Measurements from ENCODE around the gene ACIN1. TPM values are rescaled to one million over a fixed set of nuclear protein-coding genes. Genes with fewer than 3 reads are reported as not detected.

Gene ACIN1
- total and polyA plus RNA-seq, 2 of the 8 experiments (the other 6 are each of a cell fraction or from before 2014, with no cell fraction given) = 132 to 233 TPM

GRCh38 chr14:23090254-23090636, 4.7 kb downstream of the ACIN1 start:
- Histone ChIP-seq H3K36me3 (ENCODE audit: control insufficient read depth in 2 of 4, insufficient read depth in 4 of 4, low read length in 3 of 4) (peaks cover 27 to 76% (median 56%) of the 10 kb centered on the region in 4 experiments), H2BK12ac (ENCODE audit: low read depth, low read length) (no peak overlapping the region), H3K14ac (ENCODE audit: insufficient read length) (no peak overlapping the region), H3K79me1 (ENCODE audit: low read depth, low read length) (peaks cover 2% of the 10 kb centered on the region; the same call in 1 of the 2 replicates), H3K23me2 (ENCODE audit: low read depth, low read length) (peaks cover 5% of the 10 kb centered on the region; the same call in 1 of the 2 replicates), H3K4me2 (ENCODE audit: insufficient read depth in 1 of 2, low read depth in 2 of 2, low read length in 2 of 2) (no peak overlapping the region), H4K20me1 (replicated peaks in 1 of 2; ENCODE audit: control insufficient read depth in 1 of 2, insufficient read depth in 2 of 2, low read length in 2 of 2) (peaks cover 6 to 9% of the 10 kb centered on the region in 2 experiments), H3K27ac (ENCODE audit: low read depth, low read length) (no peak overlapping the region), H3K9me3 (ENCODE audit: insufficient read depth in 2 of 2, low read depth in 1 of 2, low read length in 1 of 2) (no peaks in the 10 kb centered on the region), H2BK20ac (ENCODE audit: low read length) (no peak overlapping the region), H3K27me3 (replicated peaks in 1 of 4; ENCODE audit: control insufficient read depth in 3 of 4, extremely low read depth in 1 of 4, insufficient read depth in 3 of 4, low read length in 3 of 4) (no peaks in the 10 kb centered on the region), H3K9ac (replicated peaks in 1 of 4; ENCODE audit: extremely low read depth in 1 of 4, low read depth in 3 of 4, low read length in 3 of 4) (no peak overlapping the region), H4K91ac (replicated peaks; ENCODE audit: insufficient read length, low read length) (no peak overlapping the region), H4K5ac (ENCODE audit: insufficient read length, low read depth, low read length) (no peak overlapping the region), H2AFZ (ENCODE audit: low read length) (no peak overlapping the region), H4K8ac (ENCODE audit: extremely low read depth, insufficient read depth, low read length) (no peak overlapping the region), H3K56ac (replicated peaks; ENCODE audit: insufficient read length, low read depth, low read length) (no peak overlapping the region), H2BK15ac (ENCODE audit: low read length) (no peak overlapping the region), H3K4me3 (ENCODE audit: extremely low read depth in 1 of 4, insufficient read depth in 2 of 4, low read depth in 3 of 4, low read length in 4 of 4) (no peak overlapping the region), H2BK5ac (ENCODE audit: low read depth, low read length) (no peak overlapping the region), H2AK5ac (ENCODE audit: low read depth, low read length) (no peak overlapping the region), H3K4me1 (replicated peaks in 1 of 4; ENCODE audit: control insufficient read depth in 3 of 4, insufficient read depth in 4 of 4, low read length in 3 of 4) (no peaks in the 10 kb centered on the region; a peak in 1 of 7 replicates), H3K23ac (ENCODE audit: insufficient read length) (no peak overlapping the region), H3K4ac (replicated peaks; ENCODE audit: insufficient read length, low read depth, low read length) (no peak overlapping the region), H3K18ac (ENCODE audit: extremely low read depth, low read length) (no peak overlapping the region), H3K79me2 (ENCODE audit: control insufficient read depth in 1 of 2, insufficient read depth in 2 of 2, low read length in 2 of 2) (peaks cover 16 to 42% of the 10 kb centered on the region in 2 experiments), H2BK120ac (replicated peaks; ENCODE audit: low read depth, low read length) (no peak overlapping the region)
- POLR2A ChIA-PET (ENCODE audit: partially characterized antibody) = interaction anchor here (0.7 to 2.5 kb wide), 10 partner anchors 10 to 94 kb away, joined by 3 to 14 read pairs (median 4); partner anchors contain the start of gene SLC7A8
- no peak for DNase-seq (ENCODE audit: low read depth in 1 of 2, low spot score in 2 of 2)
- 97% methylated on average over 4 of the region's 4 CpGs; no CpG with 5 or more reads in 1 of the 2 experiments for WGBS, 2 experiments (ENCODE audit: extremely low coverage in 1 of 2, insufficient coverage in 1 of 2, insufficient read length in 1 of 2, insufficient replicate concordance in 2 of 2, low coverage in 1 of 2, low lambda C conversion rate in 2 of 2, missing lambda C conversion rate in 1 of 2)
- no peak for FAIRE-seq
- CTCF ChIA-PET (ENCODE audit: partially characterized antibody) = interaction anchor here (0.6 to 4.6 kb wide), 12 partner anchors 10 to 290 kb away, joined by 3 to 56 read pairs (median 3); no protein-coding TSS in a partner anchor
- TF ChIP-seq SP4 (IDR thresholded peaks at IDR 0.05; ENCODE audit: low read length) = no peak
- no peak for TF ChIP-seq CTBP2 (IDR thresholded peaks at IDR 0.05; ENCODE audit: borderline replicate concordance, insufficient read depth, insufficient read length, low read length)
- TF ChIP-seq PHF8 (conservative IDR thresholded peaks at IDR 0.05; ENCODE audit: low read depth, low read length) = no peak
- TF ChIP-seq TEAD4 (IDR thresholded peaks at IDR 0.05; ENCODE audit: low read depth, low read length) = no peak
- no peak for TF ChIP-seq SAP30 (IDR thresholded peaks at IDR 0.05; ENCODE audit: insufficient read depth, insufficient replicate concordance, low read length)
- no peak for TF ChIP-seq SRF (IDR thresholded peaks at IDR 0.05; ENCODE audit: low read depth, low read length)
- TF ChIP-seq CHD1 (IDR thresholded peaks at IDR 0.05; ENCODE audit: low read depth, low read length) = no peak
- TF ChIP-seq TAF1 (IDR thresholded peaks at IDR 0.05; ENCODE audit: low read depth, low read length) = no peak
- TF ChIP-seq CEBPB (IDR thresholded peaks at IDR 0.05; ENCODE audit: low read depth, low read length) = no peak
- no peak for TF ChIP-seq HDAC2 (IDR thresholded peaks at IDR 0.05; ENCODE audit: borderline replicate concordance in 1 of 2, low read depth in 2 of 2, low read length in 2 of 2)
- TF ChIP-seq RNF2 (IDR thresholded peaks at IDR 0.05; ENCODE audit: borderline replicate concordance, low read depth, low read length, missing control alignments, poor library complexity, severe bottlenecking) = no peak
- no peak for TF ChIP-seq POLR2AphosphoS5 (IDR thresholded peaks at IDR 0.05; ENCODE audit: low read depth, low read length)
- TF ChIP-seq CHD2 (IDR thresholded peaks at IDR 0.05; ENCODE audit: low read length) = no peak
- TF ChIP-seq TAF7 (optimal IDR thresholded peaks at IDR 0.05; ENCODE audit: borderline replicate concordance, low read depth, low read length) = no peak
